Activated CD8-positive, alpha-beta T cell treated with anti-CD3 and anti-CD28 coated beads, Interleukin-2, amount 10 ng/mL, durations not matched to agents 7 days and 5 days (primary cell): ENCODE data around the gene WBP11. TPM values are rescaled to one million over a fixed set of nuclear protein-coding genes. Genes with fewer than 3 reads are reported as not detected.

ENCODE experiments used
- ATAC-seq: fragments of 150-1000 bp; cut with Tn5 transposase; one replicate; pipeline ENCODE4 v1.10.0; 2021; ENCODE audit warnings: moderate library complexity
- CTCF ChIA-PET: fragments of 350-600 bp; sonication (Branson Sonifier 250); formaldehyde crosslinking; loops from one replicate; lab custom pipeline; 2021; ENCODE audit warnings: antibody characterized with exemption; lab: Charles Lee
- POLR2A ChIA-PET: fragments of 350-600 bp; sonication (Branson Sonifier 250); formaldehyde crosslinking; loops from one replicate; lab custom pipeline; 2021; ENCODE audit warnings: antibody characterized with exemption; lab: Charles Lee
- DNase-seq: peaks from one replicate; pipeline ENCODE4 v3.0.0-alpha.2; 2020
- H3K27ac Mint-ChIP-seq: one replicate; pipeline ENCODE4 v1.8.0; 2021; ENCODE audit warnings: mild to moderate bottlenecking, mixed read lengths
- H3K27me3 Mint-ChIP-seq: one replicate; pipeline ENCODE4 v1.8.0; 2021; ENCODE audit warnings: low read depth, mixed read lengths
- H3K36me3 Mint-ChIP-seq: one replicate; pipeline ENCODE4 v1.8.0; 2021; ENCODE audit warnings: low read depth, mixed read lengths
- H3K4me1 Mint-ChIP-seq: one replicate; pipeline ENCODE4 v1.8.0; 2021; ENCODE audit warnings: low read depth, mixed read lengths
- H3K4me3 Mint-ChIP-seq: one replicate; pipeline ENCODE4 v1.8.0; 2021; ENCODE audit warnings: mild to moderate bottlenecking, mixed read lengths
- H3K9me3 Mint-ChIP-seq: one replicate; pipeline ENCODE4 v1.8.0; 2022; ENCODE audit warnings: mixed read lengths; ENCODE audit not compliant: insufficient read depth
- total RNA-seq, 2 experiments: library from RNA; stranded (reverse); gene quantifications; one replicate each; pipeline ENCODE4 v1.2.3, GENCODE V29; 2021

WBP11 gene
- total RNA-seq, 2 experiments from 2014 or later = 98.2 to 98.6 TPM

- DNase-seq (no peak), ATAC-seq (no peak)
- H3K27ac Mint-ChIP-seq = no peak overlapping the region
- H3K4me1 Mint-ChIP-seq = peaks cover 4% of the 10 kb centered on the region
- H3K9me3 Mint-ChIP-seq = no peaks in the 10 kb centered on the region
- no peaks in the 10 kb centered on the region for H3K36me3 Mint-ChIP-seq
- H3K27me3 Mint-ChIP-seq = peaks cover 5% of the 10 kb centered on the region
- H3K4me3 Mint-ChIP-seq = no peak overlapping the region
- CTCF ChIA-PET = interaction anchor here (1.6 to 1.9 kb wide), 2 partner anchors 13 to 154 kb away, joined by 4 to 7 read pairs; no protein-coding TSS in a partner anchor
- POLR2A ChIA-PET = no interaction called here
Observed at GRCh38 chr12:14841761-14842160, 38.5 kb upstream of the WBP11 start.

- POLR2A ChIA-PET = no interaction called here
- ATAC-seq (no peak), DNase-seq (no peak)
- no peak overlapping the region for H3K4me3 Mint-ChIP-seq
- H3K36me3 Mint-ChIP-seq = no peaks in the 10 kb centered on the region
- no peak overlapping the region for H3K27ac Mint-ChIP-seq
- peaks cover 9% of the 10 kb centered on the region for H3K27me3 Mint-ChIP-seq
- H3K4me1 Mint-ChIP-seq = no peaks in the 10 kb centered on the region
- CTCF ChIA-PET = interaction anchor here (0.7 to 1.6 kb wide), 2 partner anchors 9 to 12 kb away, joined by 3 to 4 read pairs; no protein-coding TSS in a partner anchor
- no peaks in the 10 kb centered on the region for H3K9me3 Mint-ChIP-seq
Observed at GRCh38 chr12:14840616-14841015, 37.3 kb upstream of the WBP11 start.

DNA sequence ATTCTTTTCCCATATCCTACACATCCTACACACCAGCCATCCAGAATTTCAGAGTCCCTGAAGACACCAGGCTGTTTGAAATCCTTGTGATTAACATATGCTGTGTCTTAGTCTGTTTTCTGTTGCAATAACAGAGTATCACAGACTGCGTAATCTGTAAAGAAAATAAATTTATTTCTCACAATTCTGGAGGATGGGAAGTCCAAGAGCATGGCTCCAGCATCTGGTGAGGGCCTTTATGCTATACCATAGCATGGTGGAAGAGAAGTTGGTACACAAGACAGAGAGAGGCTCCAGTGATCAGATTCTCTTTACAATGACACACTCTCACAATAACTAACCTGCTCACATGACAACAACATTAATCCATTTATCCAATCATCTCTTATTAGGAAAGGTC, 36.0 kb upstream of the WBP11 start:
- Mint-ChIP-seq H3K27ac (no peak overlapping the region), H3K36me3 (no peaks in the 10 kb centered on the region), H3K9me3 (no peaks in the 10 kb centered on the region), H3K27me3 (peaks cover 11% of the 10 kb centered on the region), H3K4me3 (no peak overlapping the region), H3K4me1 (no peaks in the 10 kb centered on the region)
- ChIA-PET POLR2A (no interaction called here), CTCF (interaction anchor here (0.8 kb wide), 1 partner anchor 10 kb away, joined by 3 read pairs; no protein-coding TSS in a partner anchor)
- ATAC-seq (no peak), DNase-seq (no peak)

DNA sequence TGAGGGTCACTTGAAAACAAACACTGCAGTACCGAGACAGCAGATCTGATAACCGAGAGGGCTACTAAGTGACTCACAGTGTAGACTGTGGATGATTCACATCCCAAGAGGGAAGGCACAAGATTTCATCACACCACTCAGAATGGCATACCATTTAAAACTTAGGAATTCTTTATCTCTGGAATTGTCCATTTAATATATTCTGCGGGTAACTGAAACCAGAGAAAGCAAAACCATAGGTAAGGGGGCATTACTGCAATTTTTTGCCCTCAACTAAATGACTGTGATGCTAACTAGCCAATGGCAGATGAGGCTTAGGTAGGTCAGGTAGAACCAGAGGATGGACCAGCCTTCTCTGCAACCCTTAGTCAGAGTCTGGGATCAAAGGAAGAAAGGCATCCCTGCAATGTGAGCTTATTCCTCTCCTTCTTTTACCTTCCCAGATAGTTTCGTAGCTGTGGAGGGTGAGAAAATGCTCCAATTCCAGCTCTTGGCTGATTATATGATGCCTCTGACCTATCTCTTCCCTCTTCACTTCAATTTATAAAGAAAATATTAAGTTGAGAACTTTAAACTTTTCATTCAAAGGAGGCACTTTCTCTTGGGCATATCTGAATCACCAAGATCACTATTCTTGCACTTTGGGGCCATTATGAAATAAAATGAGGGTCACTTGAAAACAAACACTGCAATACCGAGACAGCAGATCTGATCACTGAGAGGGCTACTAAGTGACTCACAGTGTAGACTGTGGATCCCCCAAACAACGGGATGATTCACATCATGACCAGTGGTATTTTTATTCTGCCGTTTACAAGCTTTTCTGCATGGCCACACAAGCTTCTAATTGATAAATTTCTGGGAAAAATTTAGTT, 33.3 kb upstream of the WBP11 start:
- CTCF ChIA-PET = interaction anchor here (0.6 to 1.2 kb wide), 4 partner anchors 8 to 158 kb away, joined by 3 to 4 read pairs (median 3); no protein-coding TSS in a partner anchor
- ATAC-seq = no peak
- no peaks in the 10 kb centered on the region for H3K9me3 Mint-ChIP-seq
- H3K4me1 Mint-ChIP-seq = no peaks in the 10 kb centered on the region
- POLR2A ChIA-PET = no interaction called here
- no peaks in the 10 kb centered on the region for H3K36me3 Mint-ChIP-seq
- no peak overlapping the region for H3K27ac Mint-ChIP-seq
- H3K27me3 Mint-ChIP-seq = peaks cover 18% of the 10 kb centered on the region
- DNase-seq = no peak
- no peak overlapping the region for H3K4me3 Mint-ChIP-seq

GRCh38 chr12:14834509-14834908, 31.2 kb upstream of the WBP11 start:
- CTCF ChIA-PET = interaction anchor here (1.0 to 1.4 kb wide), 2 partner anchors 13 to 161 kb away, joined by 3 read pairs; no protein-coding TSS in a partner anchor
- DNase-seq (no peak), ATAC-seq (no peak)
- POLR2A ChIA-PET = interaction anchor here (0.6 kb wide), 1 partner anchor 1103 kb away, joined by 3 read pairs; no protein-coding TSS in a partner anchor
- no peaks in the 10 kb centered on the region for H3K36me3 Mint-ChIP-seq
- H3K27me3 Mint-ChIP-seq = peaks cover 18% of the 10 kb centered on the region
- H3K9me3 Mint-ChIP-seq = no peaks in the 10 kb centered on the region
- no peaks in the 10 kb centered on the region for H3K4me1 Mint-ChIP-seq
- no peak overlapping the region for H3K27ac Mint-ChIP-seq
- no peak overlapping the region for H3K4me3 Mint-ChIP-seq

DNA sequence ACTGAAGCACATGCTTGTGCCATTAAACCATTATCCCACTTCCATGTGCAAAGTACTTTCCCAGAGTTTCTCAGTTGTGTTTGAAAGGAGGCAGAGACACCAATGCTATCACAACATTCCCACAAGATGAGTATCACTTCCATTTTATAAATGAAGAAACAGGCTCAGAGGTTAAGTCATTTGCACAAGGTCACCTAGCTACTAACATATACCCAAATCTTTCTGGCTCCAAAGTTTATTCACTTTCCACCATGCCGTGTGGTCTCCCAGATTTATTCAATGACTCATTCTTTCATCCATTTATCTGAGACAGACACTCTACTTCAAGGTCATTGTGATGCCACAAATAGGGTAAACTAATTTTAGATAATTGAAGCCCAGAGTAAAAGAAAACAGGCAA, 30.7 kb upstream of the WBP11 start:
- no peaks in the 10 kb centered on the region for H3K9me3 Mint-ChIP-seq
- H3K4me3 Mint-ChIP-seq = no peak overlapping the region
- ATAC-seq = no peak
- DNase-seq = no peak
- H3K27ac Mint-ChIP-seq = no peak overlapping the region
- peaks cover 16% of the 10 kb centered on the region for H3K27me3 Mint-ChIP-seq
- no peaks in the 10 kb centered on the region for H3K36me3 Mint-ChIP-seq
- no peaks in the 10 kb centered on the region for H3K4me1 Mint-ChIP-seq
- ChIA-PET POLR2A (no interaction called here), CTCF (interaction anchor here (1.4 to 1.8 kb wide), 2 partner anchors 11 to 13 kb away, joined by 3 to 6 read pairs; no protein-coding TSS in a partner anchor)

- Mint-ChIP-seq H3K27me3 (peaks cover 16% of the 10 kb centered on the region), H3K27ac (no peak overlapping the region), H3K9me3 (no peaks in the 10 kb centered on the region), H3K4me3 (no peak overlapping the region), H3K36me3 (no peaks in the 10 kb centered on the region), H3K4me1 (no peaks in the 10 kb centered on the region)
- ATAC-seq = no peak
- POLR2A ChIA-PET = interaction anchor here (1.2 kb wide), 1 partner anchor 63 kb away, joined by 3 read pairs; no protein-coding TSS in a partner anchor
- CTCF ChIA-PET = interaction anchor here (1.5 to 1.8 kb wide), 2 partner anchors 11 to 13 kb away, joined by 3 to 6 read pairs; no protein-coding TSS in a partner anchor
- DNase-seq = no peak
Observed at GRCh38 chr12:14833336-14833735, 30.1 kb upstream of the WBP11 start.

DNA sequence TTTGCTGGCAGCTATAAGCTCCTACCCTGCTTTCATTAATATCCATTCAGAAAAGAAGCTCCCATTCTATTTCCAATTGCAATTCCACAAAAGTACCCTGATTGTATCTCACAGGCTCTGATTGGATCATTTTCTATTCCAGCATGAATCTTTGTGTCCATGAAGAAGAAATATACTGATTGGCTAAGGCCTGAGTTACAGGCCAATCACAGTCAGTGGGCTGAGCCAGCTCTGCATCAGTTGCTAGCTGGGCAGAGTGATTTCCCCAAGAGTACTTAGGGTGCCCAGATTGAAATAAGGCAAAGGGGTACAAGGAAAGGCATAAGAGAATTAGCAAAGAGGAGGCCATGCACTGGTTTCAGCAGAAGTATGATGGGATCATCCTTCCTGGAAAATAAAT, 25.6 kb upstream of the WBP11 start:
- H3K27me3 Mint-ChIP-seq = peaks cover 7% of the 10 kb centered on the region
- no peaks in the 10 kb centered on the region for H3K36me3 Mint-ChIP-seq
- ChIA-PET POLR2A (no interaction called here), CTCF (interaction anchor here (0.6 to 1.4 kb wide), 3 partner anchors 8 to 35 kb away, joined by 3 to 4 read pairs (median 4); no protein-coding TSS in a partner anchor)
- H3K9me3 Mint-ChIP-seq = no peaks in the 10 kb centered on the region
- no peak overlapping the region for H3K4me3 Mint-ChIP-seq
- DNase-seq (no peak), ATAC-seq (no peak)
- no peak overlapping the region for H3K27ac Mint-ChIP-seq
- no peaks in the 10 kb centered on the region for H3K4me1 Mint-ChIP-seq

GRCh38 chr12:14827043-14827442, 23.8 kb upstream of the WBP11 start:
- ATAC-seq (no peak), DNase-seq (no peak)
- H3K4me3 Mint-ChIP-seq = no peak overlapping the region
- peaks cover 3% of the 10 kb centered on the region for H3K4me1 Mint-ChIP-seq
- H3K27me3 Mint-ChIP-seq = peaks cover 3% of the 10 kb centered on the region
- H3K36me3 Mint-ChIP-seq = no peaks in the 10 kb centered on the region
- no peaks in the 10 kb centered on the region for H3K9me3 Mint-ChIP-seq
- ChIA-PET CTCF (no interaction called here), POLR2A (no interaction called here)
- no peak overlapping the region for H3K27ac Mint-ChIP-seq

GRCh38 chr12:14826491-14826890, 23.2 kb upstream of the WBP11 start:
- ATAC-seq (no peak), DNase-seq (no peak)
- POLR2A ChIA-PET = no interaction called here
- peaks cover 3% of the 10 kb centered on the region for H3K27me3 Mint-ChIP-seq
- H3K27ac Mint-ChIP-seq = no peak overlapping the region
- H3K36me3 Mint-ChIP-seq = peaks cover under 1% of the 10 kb centered on the region
- no peaks in the 10 kb centered on the region for H3K9me3 Mint-ChIP-seq
- CTCF ChIA-PET = no interaction called here
- H3K4me3 Mint-ChIP-seq = no peak overlapping the region
- H3K4me1 Mint-ChIP-seq = peaks cover 3% of the 10 kb centered on the region

- CTCF ChIA-PET = interaction anchor here (1.3 kb wide), 1 partner anchor 101 kb away, joined by 3 read pairs; no protein-coding TSS in a partner anchor
- POLR2A ChIA-PET = no interaction called here
Observed at GRCh38 chr12:14825256-14825655, 22.0 kb upstream of the WBP11 start.

More at GRCh38 chr12:14825256-14825655, 22.0 kb upstream of the WBP11 start:
- Mint-ChIP-seq H3K27ac (no peak overlapping the region), H3K9me3 (no peaks in the 10 kb centered on the region), H3K4me3 (no peak overlapping the region), H3K27me3 (no peaks in the 10 kb centered on the region), H3K4me1 (peaks cover 3% of the 10 kb centered on the region), H3K36me3 (peaks cover 3% of the 10 kb centered on the region)
- ATAC-seq = no peak
- no peak for DNase-seq
